HL-60 (cell line): ENCODE results near the gene POFUT1.

ENCODE experiments used
- DNase-seq, 2 experiments: peaks; one replicate each; pipeline ENCODE4 v3.0.0-alpha.2; 2010 to 2020; ENCODE audit warnings: low read depth in 1 of 2, low spot score in 1 of 2
- H3K27ac ChIP-seq: fragments of 250-450 bp; sonication (Bioruptor Pico); replicated peaks from 2 replicates; pipeline ENCODE4 v1.5.1; 2020; ENCODE audit warnings: mild to moderate bottlenecking, moderate library complexity
- H3K27me3 ChIP-seq: fragments of 250-450 bp; sonication (Bioruptor Pico); 2 replicates; pipeline ENCODE4 v1.5.1; 2021; ENCODE audit warnings: mild to moderate bottlenecking, moderate library complexity; ENCODE audit not compliant: insufficient read depth, poor library complexity, severe bottlenecking
- H3K4me3 ChIP-seq: replicated peaks from 2 replicates; pipeline ENCODE4 v1.5.1; 2011; ENCODE audit warnings: mild to moderate bottlenecking, control low read depth, low read length; ENCODE audit not compliant: insufficient read depth
- GABPA ChIP-seq: IDR thresholded peaks from 2 replicates; pipeline ENCODE4 v1.6.1; 2012; ENCODE audit warnings: low read depth
- POLR2AphosphoS5 ChIP-seq: IDR thresholded peaks from 2 replicates; pipeline ENCODE4 v1.6.1; 2012; ENCODE audit warnings: low read depth
- SPI1 ChIP-seq: IDR thresholded peaks from 2 replicates; pipeline ENCODE4 v1.6.1; 2012; ENCODE audit warnings: low read depth, mild to moderate bottlenecking, borderline replicate concordance
- TF ChIP-seq, protein P1 (sequence below): IDR thresholded peaks from one replicate; pipeline ENCODE4 v1.5.1; 2011; ENCODE audit warnings: low read length, control low read depth, inconsistent platforms; ENCODE audit not compliant: insufficient read depth
- TF ChIP-seq, protein P2 (sequence below): IDR thresholded peaks from 2 replicates; pipeline ENCODE4 v1.6.1; 2012; ENCODE audit warnings: low read depth; ENCODE audit not compliant: insufficient replicate concordance

The POFUT1 gene

DNA sequence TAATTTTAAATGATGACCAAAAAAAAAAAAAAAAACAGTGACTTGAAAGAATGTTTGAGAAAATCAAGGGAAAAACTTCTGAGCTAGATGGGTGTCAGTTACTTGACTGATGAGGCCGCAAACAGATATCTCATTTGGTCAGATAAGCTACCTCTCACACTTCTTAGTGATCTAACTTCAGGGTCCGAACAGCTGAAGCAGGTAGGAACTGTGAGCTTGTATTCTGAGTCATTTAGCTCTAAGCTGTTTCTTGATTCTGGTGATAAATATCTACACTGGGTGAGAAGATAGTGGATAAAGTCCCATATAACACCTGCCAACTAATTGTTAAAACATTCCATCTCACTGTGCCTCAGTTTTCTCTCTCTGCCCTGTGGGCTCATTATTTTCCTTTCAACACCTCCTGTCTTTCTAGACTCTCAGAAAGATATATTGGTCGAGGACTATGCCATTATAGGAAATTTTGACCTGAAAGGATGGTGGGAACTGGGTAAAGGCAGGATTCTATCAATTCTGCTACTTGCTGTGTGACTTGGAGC is 77.5 kb downstream of the POFUT1 start:
- no peak overlapping the region for H3K27ac ChIP-seq
- H3K4me3 ChIP-seq = no peak overlapping the region
- no peaks in the 10 kb centered on the region for H3K27me3 ChIP-seq
- DNase-seq = no peak
- TF ChIP-seq, protein P1, sequence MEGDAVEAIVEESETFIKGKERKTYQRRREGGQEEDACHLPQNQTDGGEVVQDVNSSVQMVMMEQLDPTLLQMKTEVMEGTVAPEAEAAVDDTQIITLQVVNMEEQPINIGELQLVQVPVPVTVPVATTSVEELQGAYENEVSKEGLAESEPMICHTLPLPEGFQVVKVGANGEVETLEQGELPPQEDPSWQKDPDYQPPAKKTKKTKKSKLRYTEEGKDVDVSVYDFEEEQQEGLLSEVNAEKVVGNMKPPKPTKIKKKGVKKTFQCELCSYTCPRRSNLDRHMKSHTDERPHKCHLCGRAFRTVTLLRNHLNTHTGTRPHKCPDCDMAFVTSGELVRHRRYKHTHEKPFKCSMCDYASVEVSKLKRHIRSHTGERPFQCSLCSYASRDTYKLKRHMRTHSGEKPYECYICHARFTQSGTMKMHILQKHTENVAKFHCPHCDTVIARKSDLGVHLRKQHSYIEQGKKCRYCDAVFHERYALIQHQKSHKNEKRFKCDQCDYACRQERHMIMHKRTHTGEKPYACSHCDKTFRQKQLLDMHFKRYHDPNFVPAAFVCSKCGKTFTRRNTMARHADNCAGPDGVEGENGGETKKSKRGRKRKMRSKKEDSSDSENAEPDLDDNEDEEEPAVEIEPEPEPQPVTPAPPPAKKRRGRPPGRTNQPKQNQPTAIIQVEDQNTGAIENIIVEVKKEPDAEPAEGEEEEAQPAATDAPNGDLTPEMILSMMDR = no peak
- TF ChIP-seq POLR2AphosphoS5 (no peak), GABPA (no peak), SPI1 (no peak)
- TF ChIP-seq, protein P2, sequence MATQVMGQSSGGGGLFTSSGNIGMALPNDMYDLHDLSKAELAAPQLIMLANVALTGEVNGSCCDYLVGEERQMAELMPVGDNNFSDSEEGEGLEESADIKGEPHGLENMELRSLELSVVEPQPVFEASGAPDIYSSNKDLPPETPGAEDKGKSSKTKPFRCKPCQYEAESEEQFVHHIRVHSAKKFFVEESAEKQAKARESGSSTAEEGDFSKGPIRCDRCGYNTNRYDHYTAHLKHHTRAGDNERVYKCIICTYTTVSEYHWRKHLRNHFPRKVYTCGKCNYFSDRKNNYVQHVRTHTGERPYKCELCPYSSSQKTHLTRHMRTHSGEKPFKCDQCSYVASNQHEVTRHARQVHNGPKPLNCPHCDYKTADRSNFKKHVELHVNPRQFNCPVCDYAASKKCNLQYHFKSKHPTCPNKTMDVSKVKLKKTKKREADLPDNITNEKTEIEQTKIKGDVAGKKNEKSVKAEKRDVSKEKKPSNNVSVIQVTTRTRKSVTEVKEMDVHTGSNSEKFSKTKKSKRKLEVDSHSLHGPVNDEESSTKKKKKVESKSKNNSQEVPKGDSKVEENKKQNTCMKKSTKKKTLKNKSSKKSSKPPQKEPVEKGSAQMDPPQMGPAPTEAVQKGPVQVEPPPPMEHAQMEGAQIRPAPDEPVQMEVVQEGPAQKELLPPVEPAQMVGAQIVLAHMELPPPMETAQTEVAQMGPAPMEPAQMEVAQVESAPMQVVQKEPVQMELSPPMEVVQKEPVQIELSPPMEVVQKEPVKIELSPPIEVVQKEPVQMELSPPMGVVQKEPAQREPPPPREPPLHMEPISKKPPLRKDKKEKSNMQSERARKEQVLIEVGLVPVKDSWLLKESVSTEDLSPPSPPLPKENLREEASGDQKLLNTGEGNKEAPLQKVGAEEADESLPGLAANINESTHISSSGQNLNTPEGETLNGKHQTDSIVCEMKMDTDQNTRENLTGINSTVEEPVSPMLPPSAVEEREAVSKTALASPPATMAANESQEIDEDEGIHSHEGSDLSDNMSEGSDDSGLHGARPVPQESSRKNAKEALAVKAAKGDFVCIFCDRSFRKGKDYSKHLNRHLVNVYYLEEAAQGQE = no peak

GRCh38 chr20:32285621-32286371 is 78.1 kb downstream of the POFUT1 start:
- no peak overlapping the region for H3K4me3 ChIP-seq
- TF ChIP-seq POLR2AphosphoS5 = 0 out of 2 replicates have a peak, but pooled peaks have one; percentile 20
- TF ChIP-seq, protein P2 = no peak
- H3K27me3 ChIP-seq = no peaks in the 10 kb centered on the region
- DNase-seq = peak in 1 of 2 experiments; percentile 12
- H3K27ac ChIP-seq = no peak overlapping the region

- DNase-seq = no peak
- H3K4me3 ChIP-seq = no peak overlapping the region
- no peaks in the 10 kb centered on the region for H3K27me3 ChIP-seq
- H3K27ac ChIP-seq = no peak overlapping the region
- no peak for TF ChIP-seq SPI1
- TF ChIP-seq GABPA = no peak
- TF ChIP-seq, protein P1 = no peak
- TF ChIP-seq POLR2AphosphoS5 = no peak
- TF ChIP-seq, protein P2 = no peak
Observed at GRCh38 chr20:32287231-32287638, 79.6 kb downstream of the POFUT1 start.
